PC-9 (cell line): ENCODE results near the gene VAT1L. TPM values are rescaled to one million over a fixed set of nuclear protein-coding genes. Genes with fewer than 3 reads are reported as not detected.

Experiments used
- BruUV-seq: library from RNA; stranded (reverse); fragments of 400-500 nt; replicated peaks from 2 replicates; lab custom pipeline; 2021; lab: Mats Ljungman, UMichigan
- CTCF ChIA-PET: fragments of 300-600 bp; sonication (Branson Sonifier 250); formaldehyde crosslinking; loops from one replicate; lab custom pipeline; 2022; ENCODE audit warnings: antibody characterized with exemption; lab: Charles Lee
- POLR2A ChIA-PET: fragments of 300-600 bp; sonication (Branson Sonifier 250); formaldehyde crosslinking; loops from one replicate; lab custom pipeline; 2022; ENCODE audit warnings: antibody characterized with exemption; ENCODE audit not compliant: unreplicated experiment; lab: Charles Lee
- DNase-seq, 2 experiments: peaks; one replicate each; pipeline versions ENCODE4 v3.0.0 to v3.0.0-alpha.2; 2015 to 2022; ENCODE audit warnings: mixed read lengths in 1 of 2
- H2AFZ ChIP-seq: fragments of 200-600 bp; sonication (generic); 2 replicates; pipeline ENCODE4 v1.8.1; 2017; ENCODE audit warnings: antibody characterized with exemption
- H3F3A ChIP-seq: fragments of 200-600 bp; sonication (generic); 2 replicates; pipeline ENCODE4 v1.8.1; 2017; ENCODE audit warnings: antibody characterized with exemption, mild to moderate bottlenecking, low read depth; ENCODE audit not compliant: insufficient read depth
- H3K27ac ChIP-seq: fragments of 200-600 bp; sonication (generic); 2 replicates; pipeline ENCODE4 v1.6.1; 2016; ENCODE audit warnings: mixed run types
- H3K27me3 ChIP-seq: fragments of 200-600 bp; sonication (generic); 2 replicates; pipeline ENCODE4 v1.6.1; 2016; ENCODE audit warnings: low read depth, mixed run types; ENCODE audit not compliant: insufficient read depth
- H3K36me3 ChIP-seq: fragments of 200-600 bp; sonication (generic); 2 replicates; pipeline ENCODE4 v1.6.1; 2016; ENCODE audit warnings: low read depth, mixed run types
- H3K4me1 ChIP-seq: fragments of 200-600 bp; sonication (generic); replicated peaks from 2 replicates; pipeline ENCODE4 v1.6.1; 2016; ENCODE audit warnings: mixed run types; ENCODE audit not compliant: insufficient read depth
- H3K4me2 ChIP-seq: fragments of 200-600 bp; sonication (generic); 2 replicates; pipeline ENCODE4 v1.6.1; 2017; ENCODE audit warnings: mixed run types
- H3K4me3 ChIP-seq: fragments of 200-600 bp; sonication (generic); 2 replicates; pipeline ENCODE4 v1.6.1; 2016; ENCODE audit warnings: mixed run types
- H3K79me2 ChIP-seq: fragments of 200-600 bp; sonication (generic); 2 replicates; pipeline ENCODE4 v1.6.1; 2017; ENCODE audit warnings: low read depth, mixed run types
- H3K9me2 ChIP-seq: fragments of 200-600 bp; sonication (generic); 2 replicates; pipeline ENCODE4 v1.8.1; 2017; ENCODE audit warnings: mild to moderate bottlenecking; ENCODE audit not compliant: insufficient read depth
- H3K9me3 ChIP-seq: fragments of 200-600 bp; sonication (generic); 2 replicates; pipeline ENCODE4 v1.8.1; 2016; ENCODE audit warnings: low read depth; ENCODE audit not compliant: insufficient read depth
- H4K20me1 ChIP-seq: fragments of 200-600 bp; sonication (generic); 2 replicates; pipeline ENCODE4 v1.8.1; 2017; ENCODE audit not compliant: insufficient read depth
- EZH2 ChIP-seq: fragments of 200-600 bp; sonication (generic); IDR thresholded peaks from 2 replicates; pipeline ENCODE4 v1.8.0; 2017; ENCODE audit warnings: antibody characterized with exemption, low read depth
- intact Hi-C: fragments of 100-400 bp; cut with micrococcal nuclease; formaldehyde crosslinking; loops from one replicate; pipeline ENCODE4 v1.10.0; 2022; ENCODE audit not compliant: unreplicated experiment
- total RNA-seq: library from RNA; stranded (reverse); gene quantifications from 2 replicates; pipeline ENCODE4 v1.2.3, GENCODE V29; 2021
- TF ChIP-seq, protein P1 (sequence below): fragments of 200-600 bp; sonication (generic); conservative IDR thresholded peaks from 2 replicates; pipeline ENCODE4 v1.6.1; 2017; ENCODE audit warnings: mixed run types, antibody characterized with exemption, mild to moderate bottlenecking, moderate library complexity

Gene VAT1L
- total RNA-seq, 1 experiment from 2014 or later, result not detected

DNA sequence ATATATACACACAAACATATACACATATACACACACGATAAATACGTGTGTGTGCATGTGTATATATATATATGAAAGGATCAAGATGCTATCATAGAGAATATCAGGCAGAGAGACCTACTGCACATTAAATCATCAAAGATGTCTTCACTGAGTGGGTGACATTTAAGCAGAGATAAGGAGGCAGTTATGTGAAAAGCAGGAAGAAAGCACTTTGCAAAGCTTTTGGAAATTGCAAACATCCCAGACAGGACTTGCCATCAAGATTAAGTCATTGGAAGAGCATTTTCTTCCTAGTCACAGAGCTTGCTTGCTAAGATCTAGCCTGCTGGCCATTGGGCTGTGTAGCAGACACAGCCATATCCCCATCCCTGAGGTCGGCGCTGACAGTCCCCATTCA is 56.4 kb downstream of the VAT1L start:
- Histone ChIP-seq H3K9me3 (no peaks in the 10 kb centered on the region), H3K4me2 (no peak overlapping the region), H3F3A (no peaks in the 10 kb centered on the region), H3K4me3 (no peak overlapping the region), H3K9me2 (no peaks in the 10 kb centered on the region), H3K4me1 (no peaks in the 10 kb centered on the region), H3K27me3 (peaks cover 75% of the 10 kb centered on the region), H4K20me1 (no peaks in the 10 kb centered on the region), H3K27ac (no peak overlapping the region), H3K36me3 (no peaks in the 10 kb centered on the region), H3K79me2 (no peaks in the 10 kb centered on the region), H2AFZ (no peak overlapping the region)
- TF ChIP-seq EZH2, result no peak
- TF ChIP-seq, protein P1, sequence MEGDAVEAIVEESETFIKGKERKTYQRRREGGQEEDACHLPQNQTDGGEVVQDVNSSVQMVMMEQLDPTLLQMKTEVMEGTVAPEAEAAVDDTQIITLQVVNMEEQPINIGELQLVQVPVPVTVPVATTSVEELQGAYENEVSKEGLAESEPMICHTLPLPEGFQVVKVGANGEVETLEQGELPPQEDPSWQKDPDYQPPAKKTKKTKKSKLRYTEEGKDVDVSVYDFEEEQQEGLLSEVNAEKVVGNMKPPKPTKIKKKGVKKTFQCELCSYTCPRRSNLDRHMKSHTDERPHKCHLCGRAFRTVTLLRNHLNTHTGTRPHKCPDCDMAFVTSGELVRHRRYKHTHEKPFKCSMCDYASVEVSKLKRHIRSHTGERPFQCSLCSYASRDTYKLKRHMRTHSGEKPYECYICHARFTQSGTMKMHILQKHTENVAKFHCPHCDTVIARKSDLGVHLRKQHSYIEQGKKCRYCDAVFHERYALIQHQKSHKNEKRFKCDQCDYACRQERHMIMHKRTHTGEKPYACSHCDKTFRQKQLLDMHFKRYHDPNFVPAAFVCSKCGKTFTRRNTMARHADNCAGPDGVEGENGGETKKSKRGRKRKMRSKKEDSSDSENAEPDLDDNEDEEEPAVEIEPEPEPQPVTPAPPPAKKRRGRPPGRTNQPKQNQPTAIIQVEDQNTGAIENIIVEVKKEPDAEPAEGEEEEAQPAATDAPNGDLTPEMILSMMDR, result no peak
- BruUV-seq, result no TSS peak
- CTCF ChIA-PET, result no interaction called here
- intact Hi-C loops, result no loop called here
- POLR2A ChIA-PET, result no interaction called here
- DNase-seq, result no peak

DNA sequence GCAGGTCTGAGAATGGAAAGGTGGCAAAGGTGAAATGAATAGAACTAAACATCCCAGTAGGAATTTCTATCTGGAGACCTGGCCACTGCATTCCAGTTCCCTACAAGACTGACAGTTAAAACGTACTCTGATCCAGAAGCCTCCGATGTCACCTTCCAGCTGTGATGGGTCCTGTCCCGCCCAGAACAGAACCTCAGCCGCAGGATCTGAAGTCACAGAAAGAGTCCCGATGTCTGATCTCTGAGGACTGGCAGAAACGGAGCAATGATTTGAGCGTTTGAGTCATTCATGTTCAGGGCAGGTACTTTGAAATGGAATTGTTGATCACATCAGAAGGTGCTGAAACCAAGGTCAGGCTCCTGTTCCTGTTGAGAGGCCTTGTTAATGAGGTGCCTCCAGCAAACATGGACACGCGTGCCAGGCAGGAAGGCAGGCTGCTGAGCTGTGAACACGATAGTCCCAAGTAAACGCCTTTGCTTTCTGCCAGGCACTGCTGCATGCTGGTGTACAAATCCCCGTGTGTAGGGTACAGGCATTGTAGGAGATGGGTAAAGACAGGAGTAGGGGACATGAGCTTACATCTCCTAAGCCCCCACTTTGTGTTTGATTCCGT is 61.4 kb downstream of the VAT1L start:
- no peak for TF ChIP-seq EZH2
- TF ChIP-seq, protein P1, result no peak

DNA sequence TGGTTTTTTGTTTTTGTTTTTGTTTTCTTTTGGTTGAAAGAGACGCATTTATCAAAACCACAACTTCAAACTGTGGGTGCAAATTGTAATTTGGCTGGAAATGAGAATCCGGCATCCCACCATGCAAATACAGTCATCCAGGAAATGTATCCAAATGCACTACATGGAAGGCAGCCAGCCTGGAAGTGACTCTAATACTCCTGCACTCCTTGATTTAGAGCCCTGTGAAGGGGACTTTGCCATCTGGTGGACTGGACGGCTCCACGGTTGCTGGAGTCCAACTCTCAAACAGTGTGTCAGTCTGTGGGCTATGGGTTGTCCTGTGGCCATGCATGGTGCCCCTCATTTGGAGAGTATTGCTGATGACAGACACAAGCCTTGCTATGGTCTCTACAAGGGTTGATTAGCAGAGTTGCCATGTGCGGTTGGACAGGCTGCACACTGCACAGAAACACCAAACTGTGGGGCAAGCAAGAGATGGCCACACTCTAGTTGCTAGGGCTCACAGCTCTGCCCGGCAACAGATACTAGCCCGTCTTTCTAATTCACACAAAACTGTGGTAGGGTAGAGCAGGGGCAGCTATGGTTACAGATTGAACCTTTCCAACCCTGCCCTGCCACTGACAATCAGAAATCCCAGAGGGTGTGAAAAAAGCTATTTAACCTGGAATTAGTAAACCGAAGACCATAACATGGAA is 62.4 kb downstream of the VAT1L start:
- BruUV-seq, result no TSS peak
- no peak overlapping the region for H3K4me3 ChIP-seq
- no peak overlapping the region for H3K27ac ChIP-seq
- DNase-seq, result no peak
- H3K9me3 ChIP-seq, result no peaks in the 10 kb centered on the region
- no peak overlapping the region for H2AFZ ChIP-seq
- peaks cover 80% of the 10 kb centered on the region for H3K27me3 ChIP-seq
- H3K4me1 ChIP-seq, result no peaks in the 10 kb centered on the region
- H3K4me2 ChIP-seq, result no peak overlapping the region
- POLR2A ChIA-PET, result no interaction called here
- no peaks in the 10 kb centered on the region for H3K79me2 ChIP-seq
- H3K9me2 ChIP-seq, result no peaks in the 10 kb centered on the region
- H3K36me3 ChIP-seq, result no peaks in the 10 kb centered on the region
- CTCF ChIA-PET, result no interaction called here
- intact Hi-C loops, result no loop called here
- no peak for TF ChIP-seq EZH2
- TF ChIP-seq, protein P1, result no peak
- no peaks in the 10 kb centered on the region for H3F3A ChIP-seq
- no peaks in the 10 kb centered on the region for H4K20me1 ChIP-seq

More for the DNA sequence above, 61.4 kb downstream of the VAT1L start:
- no peaks in the 10 kb centered on the region for H4K20me1 ChIP-seq
- no TSS peak for BruUV-seq
- CTCF ChIA-PET, result no interaction called here
- peaks cover 83% of the 10 kb centered on the region for H3K27me3 ChIP-seq
- no peak for DNase-seq
- no peaks in the 10 kb centered on the region for H3K9me3 ChIP-seq
- no peak overlapping the region for H3K4me3 ChIP-seq
- no peaks in the 10 kb centered on the region for H3F3A ChIP-seq
- no peak overlapping the region for H3K4me2 ChIP-seq
- H3K27ac ChIP-seq, result no peak overlapping the region
- intact Hi-C loops, result no loop called here
- H2AFZ ChIP-seq, result no peak overlapping the region
- POLR2A ChIA-PET, result no interaction called here
- H3K4me1 ChIP-seq, result no peaks in the 10 kb centered on the region
- H3K79me2 ChIP-seq, result no peaks in the 10 kb centered on the region
- H3K36me3 ChIP-seq, result no peaks in the 10 kb centered on the region
- no peaks in the 10 kb centered on the region for H3K9me2 ChIP-seq
